Naive B cell (primary cell): Measurements from ENCODE around the gene FASN. TPM values are rescaled to one million over a fixed set of nuclear protein-coding genes. Genes with fewer than 3 reads are reported as not detected.

Experiments used
- ATAC-seq, 2 donors: fragments of 150-1000 bp; cut with Tn5 transposase; 2 replicates each; pipeline ENCODE4 v1.10.0; 2021; ENCODE audit warnings: low read depth in 2 of 2, mild to moderate bottlenecking in 2 of 2, moderate library complexity in 2 of 2
- DNase-seq: peaks from one replicate; pipeline ENCODE4 v3.0.0; 2022
- H3K27ac Mint-ChIP-seq, 6 donors: one replicate each; pipeline ENCODE4 v1.8.0; 2020 to 2022; ENCODE audit warnings: mild to moderate bottlenecking in 6 of 6, mixed read lengths in 6 of 6, moderate library complexity in 5 of 6, inconsistent platforms in 2 of 6
- H3K27me3 Mint-ChIP-seq, 3 donors: one replicate each; pipeline ENCODE4 v1.8.0; 2021 to 2022; ENCODE audit warnings: mixed read lengths in 3 of 3, mild to moderate bottlenecking in 1 of 3
- H3K36me3 Mint-ChIP-seq, 2 donors: one replicate each; pipeline ENCODE4 v1.8.0; 2020 to 2022; ENCODE audit warnings: mixed read lengths in 2 of 2, inconsistent platforms in 1 of 2, mild to moderate bottlenecking in 1 of 2
- H3K4me1 Mint-ChIP-seq, 3 donors: one replicate each; pipeline ENCODE4 v1.8.0; 2020 to 2022; ENCODE audit warnings: mixed read lengths in 3 of 3, inconsistent platforms in 1 of 3, mild to moderate bottlenecking in 1 of 3, moderate library complexity in 1 of 3
- H3K4me3 Mint-ChIP-seq, 8 donors: one replicate each; pipeline ENCODE4 v1.8.0; 2020 to 2022; ENCODE audit warnings: mild to moderate bottlenecking in 8 of 8, mixed read lengths in 8 of 8, moderate library complexity in 8 of 8, inconsistent platforms in 2 of 8
- H3K9me3 Mint-ChIP-seq, 7 donors: one replicate each; pipeline ENCODE4 v1.8.0; 2020 to 2022; ENCODE audit warnings: mixed read lengths in 7 of 7, mild to moderate bottlenecking in 5 of 7, inconsistent platforms in 2 of 7, moderate library complexity in 1 of 7
- polyA plus RNA-seq, 6 donors: library from polyadenylated mRNA; unstranded; fragments of 300-500 nt; fragmentation: Illumina TruSeq; gene quantifications; one replicate each; pipeline ENCODE4 v1.2.3, GENCODE V29; 2021; ENCODE audit warnings: low read depth in 6 of 6

The FASN gene
- polyA plus RNA-seq, 6 donors from 2014 or later: 0.05 to 0.75 (median 0.50) TPM; not detected in 1

GRCh38 chr17:82092995-82093751 is 4.9 kb downstream of the FASN start:
- Mint-ChIP-seq H3K9me3 (no peaks in the 10 kb centered on the region), H3K4me1 (no peaks in the 10 kb centered on the region), H3K27me3 (no peaks in the 10 kb centered on the region), H3K27ac (no peak overlapping the region), H3K4me3 (no peak overlapping the region), H3K36me3 (no peaks in the 10 kb centered on the region)
- DNase-seq: no peak
- ATAC-seq: no peak

- no peaks in the 10 kb centered on the region for H3K9me3 Mint-ChIP-seq
- H3K4me3 Mint-ChIP-seq: no peak overlapping the region
- no peaks in the 10 kb centered on the region for H3K4me1 Mint-ChIP-seq
- H3K27me3 Mint-ChIP-seq: no peaks in the 10 kb centered on the region
- ATAC-seq: no peak
- no peak overlapping the region for H3K27ac Mint-ChIP-seq
- no peaks in the 10 kb centered on the region for H3K36me3 Mint-ChIP-seq
- DNase-seq: no peak
Observed at GRCh38 chr17:82092628-82092994, 5.4 kb downstream of the FASN start.

DNA sequence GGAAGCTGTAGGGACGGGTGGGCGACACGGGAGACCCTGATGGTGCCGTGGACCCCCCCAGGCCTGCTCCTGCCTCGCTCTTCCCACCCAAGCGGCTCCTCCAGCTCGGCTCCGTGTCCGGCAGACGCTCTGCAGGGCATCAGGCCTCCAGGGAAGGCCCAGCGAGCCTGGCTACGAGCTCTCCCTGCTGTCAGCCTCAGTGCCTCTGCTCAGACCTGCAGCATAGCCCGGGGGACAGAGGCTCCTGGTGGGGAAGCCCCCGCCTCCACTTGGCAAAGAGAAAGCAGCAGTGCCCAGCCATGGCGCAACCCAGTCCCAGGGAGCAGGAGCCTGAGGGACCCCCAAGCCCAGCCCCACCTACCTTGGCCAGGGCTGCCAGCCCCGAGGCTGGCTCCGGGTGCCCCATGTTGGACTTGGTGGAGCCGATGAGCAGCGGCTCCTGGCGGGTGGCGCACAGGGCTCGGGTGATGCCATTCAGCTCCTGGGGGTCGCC is 5.9 kb downstream of the FASN start:
- ATAC-seq (no peak), DNase-seq (no peak)
- no peak overlapping the region for H3K27ac Mint-ChIP-seq
- H3K9me3 Mint-ChIP-seq: no peaks in the 10 kb centered on the region
- no peaks in the 10 kb centered on the region for H3K27me3 Mint-ChIP-seq
- no peaks in the 10 kb centered on the region for H3K36me3 Mint-ChIP-seq
- H3K4me3 Mint-ChIP-seq: no peak overlapping the region
- no peaks in the 10 kb centered on the region for H3K4me1 Mint-ChIP-seq

DNA sequence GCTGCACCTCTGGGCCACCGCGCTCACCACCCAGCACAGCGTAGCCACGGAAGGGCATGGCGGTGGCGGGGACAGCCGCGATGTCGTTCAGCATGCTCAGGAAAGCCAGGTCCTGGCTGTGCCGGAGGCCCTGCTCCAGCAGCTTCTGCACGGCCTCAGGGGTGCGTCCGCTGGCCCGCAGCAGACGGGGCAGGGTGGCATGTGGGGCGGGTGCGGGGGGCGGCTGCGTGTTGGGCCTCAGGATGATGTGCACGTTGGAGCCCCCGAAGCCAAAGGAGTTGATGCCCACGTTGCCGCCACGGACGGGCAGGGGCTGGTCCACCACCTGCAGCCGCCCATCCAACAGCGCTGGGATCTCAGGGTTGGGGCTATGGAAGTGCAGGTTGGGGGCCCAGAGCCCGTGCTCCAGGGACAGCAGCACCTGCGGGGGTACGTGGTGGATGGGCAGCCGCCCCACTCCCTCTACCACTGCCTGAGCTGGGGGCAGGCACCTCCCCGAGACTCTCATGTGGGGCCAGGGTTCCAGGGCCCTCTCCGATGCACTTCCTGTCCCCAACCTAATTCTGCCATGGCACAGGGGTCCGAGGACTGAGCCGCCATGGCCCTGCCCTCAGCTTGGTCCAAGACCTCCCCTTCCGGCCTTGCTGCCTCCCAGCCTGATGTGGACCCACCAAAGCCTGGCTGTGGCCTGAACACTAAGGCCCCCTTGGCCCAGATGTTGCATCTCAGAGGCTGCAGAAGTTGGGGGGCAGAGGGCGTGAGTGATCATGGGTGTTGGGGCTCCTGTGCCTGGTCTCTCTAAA is 6.6 kb downstream of the FASN start:
- no peak for ATAC-seq
- no peak for DNase-seq
- Mint-ChIP-seq H3K4me1 (no peaks in the 10 kb centered on the region), H3K36me3 (no peaks in the 10 kb centered on the region), H3K9me3 (no peaks in the 10 kb centered on the region), H3K4me3 (no peak overlapping the region), H3K27ac (no peak overlapping the region), H3K27me3 (no peaks in the 10 kb centered on the region)

GRCh38 chr17:82090549-82091263 is 7.3 kb downstream of the FASN start:
- H3K4me3 Mint-ChIP-seq: no peak overlapping the region
- no peak overlapping the region for H3K27ac Mint-ChIP-seq
- H3K4me1 Mint-ChIP-seq: no peaks in the 10 kb centered on the region
- H3K27me3 Mint-ChIP-seq: no peaks in the 10 kb centered on the region
- no peak for DNase-seq
- H3K36me3 Mint-ChIP-seq: no peaks in the 10 kb centered on the region
- no peak for ATAC-seq
- H3K9me3 Mint-ChIP-seq: no peaks in the 10 kb centered on the region

DNA sequence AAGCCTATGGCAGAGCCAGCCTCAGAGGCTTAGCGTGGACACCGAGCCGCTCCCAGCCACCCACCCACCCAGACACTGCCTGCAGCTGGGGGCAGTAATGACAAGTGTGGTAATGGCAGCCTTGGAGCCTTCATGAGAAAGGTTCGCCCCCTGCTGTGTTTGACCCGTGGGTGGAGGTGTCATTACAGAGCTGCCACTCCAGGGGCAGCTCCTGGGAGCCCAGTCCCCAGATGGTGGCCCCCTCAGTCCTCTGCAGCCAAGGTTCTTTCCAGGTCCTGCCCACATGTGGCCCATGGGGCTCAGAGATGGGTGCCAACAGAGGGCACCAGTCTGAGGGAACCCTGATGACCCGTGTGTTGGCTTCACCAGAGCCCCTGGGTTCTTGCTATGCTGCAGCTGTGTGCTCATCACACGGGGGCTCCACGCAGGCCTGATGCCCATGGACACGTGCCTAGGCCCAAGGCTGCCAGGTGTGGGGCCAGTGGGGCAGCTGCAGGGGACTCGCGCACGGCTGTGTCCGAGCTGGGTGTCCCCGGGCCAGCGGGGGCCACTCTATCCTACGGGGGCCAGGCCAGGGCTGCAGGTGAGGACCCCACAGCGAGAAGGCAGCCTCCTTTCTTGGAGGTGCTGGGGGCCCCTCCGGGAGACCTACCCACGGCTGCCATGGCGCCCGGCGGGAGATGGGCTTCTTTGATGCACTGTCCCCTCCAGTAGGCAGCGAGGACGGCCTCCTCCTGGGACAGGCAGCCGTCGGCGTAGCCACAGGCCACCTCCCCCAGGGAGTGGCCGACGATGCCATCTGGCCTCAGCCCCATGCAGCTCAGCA is 8.1 kb downstream of the FASN start:
- DNase-seq (no peak), ATAC-seq (no peak)
- H3K4me3 Mint-ChIP-seq: no peak overlapping the region
- H3K27ac Mint-ChIP-seq: no peak overlapping the region
- H3K27me3 Mint-ChIP-seq: no peaks in the 10 kb centered on the region
- no peaks in the 10 kb centered on the region for H3K9me3 Mint-ChIP-seq
- no peaks in the 10 kb centered on the region for H3K36me3 Mint-ChIP-seq
- H3K4me1 Mint-ChIP-seq: no peaks in the 10 kb centered on the region

DNA sequence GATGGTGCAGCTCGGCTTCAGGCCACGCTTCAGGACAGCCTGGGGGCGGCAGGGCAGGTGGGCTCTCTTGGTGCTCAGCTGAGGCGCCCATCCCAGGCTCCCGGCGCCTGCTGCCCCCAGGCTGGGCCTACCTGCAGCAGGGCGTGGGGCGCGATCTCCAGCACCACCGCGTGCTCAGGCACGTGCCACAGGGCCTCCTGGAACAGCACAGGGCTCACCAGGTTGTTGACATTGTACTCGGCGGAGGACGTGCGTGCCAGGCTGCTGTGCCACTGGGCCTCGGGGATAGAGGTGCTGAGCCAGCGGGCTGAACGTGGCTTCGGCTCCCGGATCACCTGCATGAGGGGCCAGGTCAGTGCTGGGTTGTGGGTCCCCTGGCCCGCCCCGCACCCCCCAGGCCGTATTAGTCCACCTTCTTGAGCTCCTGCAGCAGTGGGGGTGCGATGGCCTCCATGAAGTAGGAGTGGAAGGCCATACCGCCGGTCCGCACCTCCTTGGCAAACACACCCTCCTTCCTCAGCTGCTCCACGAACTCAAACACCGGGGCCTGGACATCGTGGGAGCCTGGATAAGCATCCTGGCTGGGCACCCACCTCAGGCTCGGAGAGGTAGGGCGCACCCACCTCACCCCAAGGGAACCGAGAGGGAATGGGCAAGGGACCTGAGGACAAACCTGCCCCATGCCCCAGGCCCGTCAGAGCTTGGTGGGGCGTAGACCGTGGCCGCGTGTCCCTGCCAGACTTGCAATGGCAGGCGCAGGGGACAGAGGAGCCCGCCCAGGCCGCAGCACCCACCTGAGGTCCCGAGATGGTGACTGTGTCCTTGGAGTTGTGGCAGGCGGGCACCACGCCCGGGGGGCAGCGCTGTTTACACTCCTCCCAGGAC is 9.0 kb downstream of the FASN start:
- Mint-ChIP-seq H3K27ac (no peak overlapping the region), H3K36me3 (no peaks in the 10 kb centered on the region), H3K27me3 (no peaks in the 10 kb centered on the region), H3K9me3 (no peaks in the 10 kb centered on the region), H3K4me1 (no peaks in the 10 kb centered on the region), H3K4me3 (no peak overlapping the region)
- DNase-seq (no peak), ATAC-seq (no peak)

GRCh38 chr17:82087961-82088837 is 9.8 kb downstream of the FASN start:
- ATAC-seq (no peak), DNase-seq (no peak)
- H3K27me3 Mint-ChIP-seq: no peaks in the 10 kb centered on the region
- H3K27ac Mint-ChIP-seq: no peak overlapping the region
- H3K9me3 Mint-ChIP-seq: no peaks in the 10 kb centered on the region
- H3K36me3 Mint-ChIP-seq: no peaks in the 10 kb centered on the region
- no peak overlapping the region for H3K4me3 Mint-ChIP-seq
- no peaks in the 10 kb centered on the region for H3K4me1 Mint-ChIP-seq

DNA sequence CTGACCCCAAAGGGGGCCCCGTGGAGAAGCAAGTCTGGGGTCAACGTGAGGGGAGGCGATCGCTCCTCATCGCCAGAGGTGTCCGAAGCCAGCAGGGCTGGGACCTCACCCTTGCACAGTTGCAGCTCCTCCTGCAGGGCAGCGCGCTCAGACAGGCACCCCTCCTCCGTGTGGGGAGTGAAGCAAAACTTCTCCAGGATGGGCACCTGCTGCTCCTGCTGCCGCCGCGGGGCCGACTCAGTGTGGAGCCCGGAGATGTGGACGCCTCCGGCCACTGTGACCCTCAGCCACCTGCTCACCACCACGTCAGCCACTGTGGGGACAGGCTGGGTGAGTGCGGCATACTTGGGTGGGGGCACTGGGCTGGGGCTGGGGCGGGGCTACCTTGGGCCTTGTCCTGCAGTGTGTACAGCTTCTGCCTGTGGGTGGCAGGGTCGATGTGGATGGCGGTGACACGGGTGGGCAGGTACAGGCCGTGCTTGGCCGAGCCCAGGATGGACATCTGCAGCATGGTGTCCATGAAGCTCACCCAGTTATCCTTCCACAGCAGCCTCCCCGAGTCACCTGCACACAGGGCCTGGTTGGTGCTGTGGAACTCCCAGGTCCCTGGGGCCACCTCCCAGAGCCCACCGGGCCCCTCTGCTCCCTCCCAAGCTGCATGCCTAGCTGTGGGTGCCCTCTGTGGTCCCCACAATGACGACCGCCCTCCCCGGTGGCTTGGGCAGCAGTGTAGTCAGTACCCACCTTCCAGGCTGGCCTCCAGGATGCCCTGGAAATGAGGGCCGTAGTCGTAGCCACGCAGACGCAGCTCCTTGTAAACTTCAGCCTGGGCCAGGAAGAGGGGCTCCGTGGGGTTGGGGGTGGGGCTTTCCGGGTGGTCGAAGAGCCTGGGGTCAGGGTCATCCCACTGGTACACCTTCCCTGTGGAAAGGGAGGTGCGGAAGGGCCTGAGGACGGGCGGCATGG is 10.8 kb downstream of the FASN start:
- Mint-ChIP-seq H3K4me1 (no peaks in the 10 kb centered on the region), H3K27me3 (no peaks in the 10 kb centered on the region), H3K27ac (no peak overlapping the region), H3K4me3 (no peak overlapping the region), H3K36me3 (no peaks in the 10 kb centered on the region), H3K9me3 (no peaks in the 10 kb centered on the region)
- DNase-seq (no peak), ATAC-seq (no peak)

DNA sequence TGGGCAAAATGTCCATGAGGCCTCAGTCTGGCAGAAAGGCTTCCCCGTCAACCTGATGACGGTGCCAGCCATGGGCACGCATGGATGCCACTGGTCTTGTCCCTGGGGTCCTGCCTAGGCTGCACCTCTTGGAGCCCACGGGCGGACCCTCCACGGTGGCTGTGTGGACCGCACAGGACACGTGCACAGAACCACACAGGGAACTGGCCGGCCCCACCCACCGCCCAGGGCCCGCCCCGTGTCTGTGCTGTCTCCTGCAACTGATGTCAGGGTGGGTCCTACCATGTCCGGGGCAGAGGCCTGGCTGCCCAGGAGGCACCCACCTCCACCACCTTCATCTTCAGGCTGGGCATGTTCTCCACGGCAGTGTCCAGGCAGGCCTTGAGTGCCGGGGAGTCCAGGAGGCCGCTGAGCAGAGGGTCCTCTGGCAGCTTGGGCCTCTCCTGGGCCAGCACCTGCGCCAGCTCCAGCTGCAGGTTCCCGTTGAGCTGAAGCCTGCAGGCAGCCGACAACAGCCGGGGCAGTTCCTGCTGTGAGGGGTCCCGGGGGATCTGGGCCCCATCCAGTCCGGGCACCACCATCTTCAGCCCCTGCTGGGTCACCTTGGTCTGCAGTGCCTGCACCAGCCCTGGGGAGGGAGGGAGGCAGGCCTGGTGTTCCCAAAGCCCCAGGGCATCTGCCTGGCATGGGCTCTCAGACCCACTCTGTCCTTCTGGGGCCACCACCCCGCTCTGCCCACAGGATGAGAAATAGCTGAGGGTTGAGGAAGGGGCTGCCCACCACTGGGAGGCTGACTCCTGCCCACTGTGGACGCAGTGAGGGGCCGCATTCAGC is 11.9 kb downstream of the FASN start:
- no peaks in the 10 kb centered on the region for H3K9me3 Mint-ChIP-seq
- ATAC-seq: no peak
- no peaks in the 10 kb centered on the region for H3K4me1 Mint-ChIP-seq
- DNase-seq: no peak
- no peaks in the 10 kb centered on the region for H3K36me3 Mint-ChIP-seq
- no peak overlapping the region for H3K27ac Mint-ChIP-seq
- H3K4me3 Mint-ChIP-seq: no peak overlapping the region
- no peaks in the 10 kb centered on the region for H3K27me3 Mint-ChIP-seq
